DND-41 (cell line): Measurements from ENCODE around the gene AP2M1.

Source experiments
- CTCF ChIP-seq: IDR thresholded peaks from 2 replicates; pipeline ENCODE4 v1.5.1; 2012; ENCODE audit warnings: borderline replicate concordance, low read length, moderate library complexity, mild to moderate bottlenecking; ENCODE audit not compliant: poor library complexity, severe bottlenecking; ENCODE audit errors: extremely low read depth
- EZH2 ChIP-seq: IDR thresholded peaks from 3 replicates; pipeline ENCODE4 v1.6.1; 2012; ENCODE audit warnings: borderline replicate concordance, low read depth, mild to moderate bottlenecking, moderate library complexity, low read length, inconsistent platforms; ENCODE audit not compliant: severe bottlenecking

- TF ChIP-seq CTCF (no peak), EZH2 (no peak)
These were observed 55.5 kb downstream of the AP2M1 start for GRCh38 chr3:184230081-184230602.
